H1 (cell line): Measurements from ENCODE around the gene DOCK11. TPM values are rescaled to one million over a fixed set of nuclear protein-coding genes. Genes with fewer than 3 reads are reported as not detected.

Experiments used
- CTCF ChIA-PET: fragments of 300-600 bp; sonication (Branson Sonifier 250); formaldehyde crosslinking; loops from one replicate; lab custom pipeline; 2021; ENCODE audit not compliant: partially characterized antibody; lab: Charles Lee
- POLR2A ChIA-PET: fragments of 300-600 bp; sonication (Branson Sonifier 250); formaldehyde crosslinking; loops from one replicate; lab custom pipeline; 2021; ENCODE audit warnings: inconsistent platforms; ENCODE audit not compliant: partially characterized antibody; lab: Charles Lee
- DNase-seq, 2 experiments: peaks; one replicate each; pipeline versions ENCODE4 v3.0.0 to v3.0.0-alpha.2; 2010 to 2022; ENCODE audit warnings: low spot score in 2 of 2, low read depth in 1 of 2, mixed read lengths in 1 of 2
- FAIRE-seq: peaks from 2 replicates; lab custom pipeline; 2011; peaks lifted over from hg19 to GRCh38; lab: Jason Lieb, UNC
- H2AFZ ChIP-seq: 2 replicates; pipeline ENCODE4 v1.8.1; 2012; ENCODE audit warnings: low read length, inconsistent platforms
- H2AK5ac ChIP-seq: 2 replicates; pipeline ENCODE4 v1.6.1; 2013; ENCODE audit warnings: low read depth, low read length
- H2BK120ac ChIP-seq: replicated peaks from 2 replicates; pipeline ENCODE3; 2013; ENCODE audit warnings: low read depth, low read length, inconsistent platforms
- H2BK12ac ChIP-seq: 2 replicates; pipeline ENCODE4 v1.6.1; 2013; ENCODE audit warnings: low read depth, low read length
- H2BK15ac ChIP-seq: 2 replicates; pipeline ENCODE4 v1.6.1; 2013; ENCODE audit warnings: low read length
- H2BK20ac ChIP-seq: 2 replicates; pipeline ENCODE4 v1.6.1; 2013; ENCODE audit warnings: low read length
- H2BK5ac ChIP-seq: 2 replicates; pipeline ENCODE4 v1.6.1; 2013; ENCODE audit warnings: low read depth, low read length
- H3K14ac ChIP-seq: 2 replicates; pipeline ENCODE4 v1.6.1; 2013; ENCODE audit warnings: inconsistent platforms; ENCODE audit not compliant: insufficient read length
- H3K18ac ChIP-seq: 2 replicates; pipeline ENCODE4 v1.6.1; 2013; ENCODE audit warnings: low read length; ENCODE audit errors: extremely low read depth
- H3K23ac ChIP-seq: 2 replicates; pipeline ENCODE4 v1.6.1; 2013; ENCODE audit warnings: inconsistent platforms; ENCODE audit not compliant: insufficient read length
- H3K23me2 ChIP-seq: 2 replicates; pipeline ENCODE4 v1.6.1; 2013; ENCODE audit warnings: low read depth, low read length
- H3K27ac ChIP-seq: 2 replicates; pipeline ENCODE4 v1.6.1; 2011; ENCODE audit warnings: low read depth, low read length, inconsistent platforms
- H3K27me3 ChIP-seq, 4 experiments: replicated peaks in 1 of 4; 1 replicate in 1 of 4; 2 replicates in 3 of 4; pipeline versions ENCODE4 v1.6.1 to v1.8.1; 2011 to 2013; ENCODE audit warnings: low read length in 3 of 4, mild to moderate bottlenecking in 3 of 4, inconsistent platforms in 2 of 4, mixed read lengths in 2 of 4, moderate library complexity in 1 of 4; ENCODE audit not compliant: control insufficient read depth in 3 of 4, insufficient read depth in 3 of 4; ENCODE audit errors: extremely low read depth in 1 of 4
- H3K36me3 ChIP-seq, 4 experiments: 2 replicates each; pipeline versions ENCODE4 v1.6.1 to v1.8.1; 2011 to 2013; ENCODE audit warnings: mild to moderate bottlenecking in 4 of 4, low read length in 3 of 4, moderate library complexity in 2 of 4, control low read depth in 1 of 4, inconsistent platforms in 1 of 4; ENCODE audit not compliant: insufficient read depth in 4 of 4, control insufficient read depth in 2 of 4
- H3K4ac ChIP-seq: replicated peaks from 2 replicates; pipeline ENCODE3; 2013; ENCODE audit warnings: low read length, low read depth, mixed read lengths, inconsistent platforms; ENCODE audit not compliant: insufficient read length
- H3K4me1 ChIP-seq, 4 experiments: replicated peaks in 1 of 4; 1 replicate in 1 of 4; 2 replicates in 3 of 4; pipeline versions ENCODE4 v1.6.1 to v1.8.1; 2011 to 2013; ENCODE audit warnings: low read length in 3 of 4, inconsistent platforms in 2 of 4, mixed read lengths in 1 of 4; ENCODE audit not compliant: insufficient read depth in 4 of 4, control insufficient read depth in 3 of 4
- H3K4me2 ChIP-seq, 2 experiments: 2 replicates each; pipeline versions ENCODE4 v1.6.1 to v1.8.1; 2011 to 2013; ENCODE audit warnings: low read depth in 2 of 2, low read length in 2 of 2, control low read depth in 1 of 2, inconsistent platforms in 1 of 2, mild to moderate bottlenecking in 1 of 2; ENCODE audit not compliant: insufficient read depth in 1 of 2
- H3K4me3 ChIP-seq, 4 experiments: fragments of 200-600, 300-600 bp in 1 of 4; sonication (generic), shearing (Covaris generic), sonication (Bioruptor Twin) in 1 of 4; 2 replicates each; pipeline versions ENCODE4 v1.5.1 to v1.8.1; 2011 to 2016; ENCODE audit warnings: low read length in 4 of 4, low read depth in 3 of 4, control low read depth in 2 of 4, inconsistent platforms in 2 of 4, mild to moderate bottlenecking in 2 of 4, mixed read lengths in 1 of 4, moderate library complexity in 1 of 4; ENCODE audit not compliant: insufficient read depth in 2 of 4; ENCODE audit errors: extremely low read depth in 1 of 4
- H3K56ac ChIP-seq: replicated peaks from 2 replicates; pipeline ENCODE3; 2013; ENCODE audit warnings: low read depth, mild to moderate bottlenecking, mixed read lengths, low read length, inconsistent platforms; ENCODE audit not compliant: insufficient read length
- H3K79me1 ChIP-seq: 2 replicates; pipeline ENCODE4 v1.6.1; 2013; ENCODE audit warnings: low read depth, low read length, control low read depth
- H3K79me2 ChIP-seq, 2 experiments: 2 replicates each; pipeline versions ENCODE4 v1.6.1 to v1.8.1; 2012 to 2013; ENCODE audit warnings: low read length in 2 of 2, mild to moderate bottlenecking in 2 of 2, inconsistent platforms in 1 of 2; ENCODE audit not compliant: insufficient read depth in 2 of 2, control insufficient read depth in 1 of 2
- H3K9ac ChIP-seq, 4 experiments: replicated peaks in 1 of 4; 1 replicate in 1 of 4; 2 replicates in 3 of 4; pipeline versions ENCODE4 v1.6.1 to v1.8.1; 2011 to 2013; ENCODE audit warnings: low read depth in 3 of 4, low read length in 3 of 4, control low read depth in 2 of 4, mild to moderate bottlenecking in 2 of 4, moderate library complexity in 2 of 4, inconsistent platforms in 1 of 4; ENCODE audit errors: extremely low read depth in 1 of 4
- H3K9me3 ChIP-seq, 2 experiments: 2 replicates each; pipeline versions ENCODE4 v1.6.1 to v1.8.1; 2012 to 2013; ENCODE audit warnings: mild to moderate bottlenecking in 2 of 2, moderate library complexity in 2 of 2, control low read depth in 1 of 2, inconsistent platforms in 1 of 2, low read depth in 1 of 2, low read length in 1 of 2, mixed read lengths in 1 of 2; ENCODE audit not compliant: insufficient read depth in 2 of 2
- H4K20me1 ChIP-seq, 2 experiments: replicated peaks in 1 of 2; 2 replicates each; pipeline versions ENCODE3 to v1.8.1; 2011 to 2013; ENCODE audit warnings: inconsistent platforms in 2 of 2, low read length in 2 of 2, mild to moderate bottlenecking in 1 of 2; ENCODE audit not compliant: insufficient read depth in 2 of 2, control insufficient read depth in 1 of 2
- H4K5ac ChIP-seq: 2 replicates; pipeline ENCODE4 v1.6.1; 2013; ENCODE audit warnings: low read length, low read depth, mixed read lengths, inconsistent platforms; ENCODE audit not compliant: insufficient read length
- H4K8ac ChIP-seq: 2 replicates; pipeline ENCODE4 v1.8.0; 2013; ENCODE audit warnings: mild to moderate bottlenecking, moderate library complexity, low read length, inconsistent platforms; ENCODE audit not compliant: insufficient read depth; ENCODE audit errors: extremely low read depth
- H4K91ac ChIP-seq: replicated peaks from 2 replicates; pipeline ENCODE3; 2013; ENCODE audit warnings: low read length, mixed read lengths, inconsistent platforms; ENCODE audit not compliant: insufficient read length
- CREB1 ChIP-seq: IDR thresholded peaks from 2 replicates; pipeline ENCODE4 v1.6.1; 2012; ENCODE audit warnings: inconsistent platforms
- EP300 ChIP-seq, 2 experiments: IDR thresholded peaks; 1 replicate in 1 of 2; 2 replicates in 1 of 2; pipeline ENCODE4 v1.6.1; 2011 to 2012; ENCODE audit warnings: low read depth in 2 of 2, low read length in 2 of 2, mild to moderate bottlenecking in 2 of 2, borderline replicate concordance in 1 of 2, inconsistent platforms in 1 of 2, moderate library complexity in 1 of 2
- KDM1A ChIP-seq: fragments of 200-600, 300-600 bp; sonication (generic); IDR thresholded peaks from 2 replicates; pipeline ENCODE4 v1.7.1; 2016; ENCODE audit warnings: mild to moderate bottlenecking, low read length, borderline replicate concordance
- RFX5 ChIP-seq: IDR thresholded peaks from 2 replicates; pipeline ENCODE4 v1.6.1; 2011; ENCODE audit warnings: low read depth, low read length, improper control_type of control experiment, borderline replicate concordance
- SP1 ChIP-seq: IDR thresholded peaks from 2 replicates; pipeline ENCODE4 v1.6.1; 2011; ENCODE audit warnings: low read depth, low read length
- SUZ12 ChIP-seq: fragments of 200-600 bp; sonication (generic); IDR thresholded peaks from 2 replicates; pipeline ENCODE4 v1.6.1; 2012; ENCODE audit warnings: mild to moderate bottlenecking, inconsistent platforms, low read length, moderate library complexity, mixed read lengths
- TAF1 ChIP-seq: IDR thresholded peaks from 2 replicates; pipeline ENCODE4 v1.6.1; 2011; ENCODE audit warnings: mild to moderate bottlenecking, low read depth, low read length
- TAF7 ChIP-seq: optimal IDR thresholded peaks from 2 replicates; pipeline ENCODE3; 2011; ENCODE audit warnings: low read depth, mild to moderate bottlenecking, inconsistent platforms, low read length, moderate library complexity, borderline replicate concordance
- TEAD4 ChIP-seq: IDR thresholded peaks from 2 replicates; pipeline ENCODE4 v1.6.1; 2012; ENCODE audit warnings: low read depth, low read length, inconsistent platforms, mixed read lengths
- WGBS, 2 experiments: shearing (Covaris generic) in 1 of 2; methylation state at CpG; one replicate each; pipeline versions ENCODE4 v1.1.6 to v1.1.7; 2013 to 2015; ENCODE audit warnings: low lambda C conversion rate in 2 of 2, mixed read lengths in 2 of 2, inconsistent platforms in 1 of 2, low coverage in 1 of 2, missing lambda C conversion rate in 1 of 2; ENCODE audit not compliant: insufficient replicate concordance in 2 of 2, insufficient coverage in 1 of 2, insufficient read length in 1 of 2; ENCODE audit errors: extremely low coverage in 1 of 2, missing lambda C conversion rate in 1 of 2; 5-methylcytosine and 5-hydroxymethylcytosine counted together
- polyA plus RNA-seq, 7 experiments: library from polyadenylated mRNA; depleted of rRNA in 3 of 7; stranded (reverse) in 5 of 7; unstranded in 2 of 7; fragments of >200 nt in 5 of 7; fragments of 200-250 nt in 2 of 7; gene quantifications; 1 replicate in 5 of 7; 2 replicates in 1 of 7; 4 replicates in 1 of 7; pipeline versions ENCODE4 v1.2.1 to v1.2.3, GENCODE V29; 2011 to 2013; ENCODE audit warnings: missing spikeins in 2 of 7, mixed read lengths in 2 of 7
- total RNA-seq: library from RNA; stranded (reverse); fragmentation: NEBNext Ultra II Directional; extraction: Animal tissue kit (Norgen Biotek cat#: 25700); gene quantifications from 2 replicates; pipeline ENCODE4 v1.2.1, GENCODE V29; 2021

Gene DOCK11
- total and polyA plus RNA-seq, 2 of the 8 experiments (the other 6 are each of a cell fraction or from before 2014, with no cell fraction given), result 4.9 to 12.0 TPM

GRCh38 chrX:118565853-118566252, 70.2 kb downstream of the DOCK11 start:
- Histone ChIP-seq H3K27me3 (no peaks in the 10 kb centered on the region), H3K23me2 (no peaks in the 10 kb centered on the region), H3K18ac (no peak overlapping the region), H2BK20ac (no peak overlapping the region), H3K14ac (no peak overlapping the region), H3K79me1 (no peaks in the 10 kb centered on the region), H2BK5ac (no peak overlapping the region), H2BK15ac (no peak overlapping the region), H4K5ac (no peak overlapping the region), H3K9ac (no peak overlapping the region), H3K79me2 (no peaks in the 10 kb centered on the region), H3K36me3 (no peaks in the 10 kb centered on the region), H3K9me3 (no peaks in the 10 kb centered on the region), H3K56ac (no peak overlapping the region), H2BK120ac (no peak overlapping the region), H2AFZ (no peak overlapping the region), H3K27ac (no peak overlapping the region), H4K91ac (no peak overlapping the region), H4K20me1 (no peaks in the 10 kb centered on the region), H3K4ac (no peak overlapping the region), H3K23ac (no peak overlapping the region), H2AK5ac (no peak overlapping the region), H3K4me3 (no peak overlapping the region), H2BK12ac (no peak overlapping the region), H3K4me1 (no peaks in the 10 kb centered on the region), H3K4me2 (no peak overlapping the region), H4K8ac (no peak overlapping the region)
- TF ChIP-seq TAF1 (no peak), KDM1A (no peak), TEAD4 (no peak), RFX5 (no peak), EP300 (IDR thresholded peaks at IDR 0.05; ENCODE audit: borderline replicate concordance in 1 of 2, low read depth in 2 of 2, low read length in 2 of 2) (no peak), TAF7 (no peak), SUZ12 (no peak), CREB1 (no peak), SP1 (no peak)
- ChIA-PET CTCF (no interaction called here), POLR2A (no interaction called here)
- no peak for FAIRE-seq
- DNase-seq, result no peak
- 90% methylated on average over 6 of the region's 6 CpGs; no CpG with 5 or more reads in 1 of the 2 experiments for WGBS, 2 experiments
